ENCODE measurements around the gene ICAM3.

ICAM3 gene

GRCh38 chr19:10289167-10289835 is 50.1 kb downstream of the ICAM3 start:
- H3K79me2 ChIP-seq (ENCODE audit: control insufficient read depth, insufficient read depth, low read length): no peaks in the 10 kb centered on the region
- peaks cover 43% of the 10 kb centered on the region for H3K27me3 ChIP-seq (ENCODE audit: insufficient read depth, low read length, poor library complexity)
- H2BK5ac ChIP-seq (ENCODE audit: low read length): no peak overlapping the region
- WGBS (ENCODE audit: extremely low coverage, insufficient coverage, low lambda C conversion rate): no CpG with 5 or more reads among the region's 50 CpGs
- H3K9ac ChIP-seq (ENCODE audit: low read length): no peak overlapping the region
- H2BK120ac ChIP-seq (ENCODE audit: low read depth, low read length): no peak overlapping the region
- no peak overlapping the region for H3K23ac ChIP-seq (ENCODE audit: low read length)
- no peak overlapping the region for H3K4ac ChIP-seq (ENCODE audit: low read depth, low read length)
- H3K4me2 ChIP-seq (ENCODE audit: low read length): peak overlapping the region; percentile 80
- H3K56ac ChIP-seq (ENCODE audit: low read length): peak overlapping the region; percentile 81
- H3K4me1 ChIP-seq (ENCODE audit: control insufficient read depth, low read depth, low read length): peaks cover 5% of the 10 kb centered on the region
- no peak overlapping the region for H3K27ac ChIP-seq (ENCODE audit: low read depth, low read length)
- no peak overlapping the region for H4K8ac ChIP-seq (ENCODE audit: low read depth, low read length)
- H3K36me3 ChIP-seq (ENCODE audit: control insufficient read depth, insufficient read depth, low read length): no peaks in the 10 kb centered on the region
- no peak overlapping the region for H2AK5ac ChIP-seq (ENCODE audit: low read length)
- no peak overlapping the region for H4K5ac ChIP-seq (ENCODE audit: low read length)
- H3K18ac ChIP-seq (ENCODE audit: low read length): no peak overlapping the region
- H3K79me1 ChIP-seq (ENCODE audit: low read length): no peaks in the 10 kb centered on the region
- no peak overlapping the region for H2BK15ac ChIP-seq (replicated peaks; ENCODE audit: low read depth)
- DNase-seq: peak; percentile 58
- H3K4me3 ChIP-seq (ENCODE audit: low read length): peak overlapping the region; percentile 7

GRCh38 chr19:10288662-10289166 is 50.7 kb downstream of the ICAM3 start:
- peak overlapping the region; percentile 81 for H3K56ac ChIP-seq (ENCODE audit: low read length)
- H3K79me1 ChIP-seq (ENCODE audit: low read length): no peaks in the 10 kb centered on the region
- H4K5ac ChIP-seq (ENCODE audit: low read length): no peak overlapping the region
- peaks cover 5% of the 10 kb centered on the region for H3K4me1 ChIP-seq (ENCODE audit: control insufficient read depth, low read depth, low read length)
- no peak overlapping the region for H4K8ac ChIP-seq (ENCODE audit: low read depth, low read length)
- H2BK15ac ChIP-seq (replicated peaks; ENCODE audit: low read depth): no peak overlapping the region
- H3K18ac ChIP-seq (ENCODE audit: low read length): no peak overlapping the region
- no peaks in the 10 kb centered on the region for H3K79me2 ChIP-seq (ENCODE audit: control insufficient read depth, insufficient read depth, low read length)
- no peak overlapping the region for H3K4ac ChIP-seq (ENCODE audit: low read depth, low read length)
- peak overlapping the region; percentile 42 for H3K9ac ChIP-seq (ENCODE audit: low read length)
- H3K23ac ChIP-seq (ENCODE audit: low read length): no peak overlapping the region
- no peak overlapping the region for H2AK5ac ChIP-seq (ENCODE audit: low read length)
- no peak overlapping the region for H3K4me3 ChIP-seq (ENCODE audit: low read length)
- peaks cover 38% of the 10 kb centered on the region for H3K27me3 ChIP-seq (ENCODE audit: insufficient read depth, low read length, poor library complexity)
- H2BK5ac ChIP-seq (ENCODE audit: low read length): no peak overlapping the region
- no peak overlapping the region for H3K27ac ChIP-seq (ENCODE audit: low read depth, low read length)
- H3K36me3 ChIP-seq (ENCODE audit: control insufficient read depth, insufficient read depth, low read length): no peaks in the 10 kb centered on the region
- WGBS (ENCODE audit: extremely low coverage, insufficient coverage, low lambda C conversion rate): no CpG with 5 or more reads among the region's 23 CpGs
- H2BK120ac ChIP-seq (ENCODE audit: low read depth, low read length): no peak overlapping the region
- peak; percentile 67 for DNase-seq
- peak overlapping the region; percentile 80 for H3K4me2 ChIP-seq (ENCODE audit: low read length)

GRCh38 chr19:10286803-10287737 is 52.4 kb downstream of the ICAM3 start, which contains the start of gene ICAM4:
Gene ICAM4 (plus strand): TSS chr19:10286955. CDS start chr19:10287013, 58 bp downstream.
- Histone ChIP-seq H3K79me1 (ENCODE audit: low read length) (no peaks in the 10 kb centered on the region), H3K27ac (ENCODE audit: low read depth, low read length) (no peak within 1 kb of the TSS), H3K36me3 (ENCODE audit: control insufficient read depth, insufficient read depth, low read length) (no peaks in the 10 kb centered on the region), H3K18ac (ENCODE audit: low read length) (no peak within 1 kb of the TSS), H3K27me3 (ENCODE audit: insufficient read depth, low read length, poor library complexity) (peaks cover 31% of the 10 kb centered on the region), H3K56ac (ENCODE audit: low read length) (peak within 1 kb of the TSS; percentile 83), H3K4me3 (ENCODE audit: low read length) (no peak within 1 kb of the TSS), H2BK15ac (replicated peaks; ENCODE audit: low read depth) (no peak within 1 kb of the TSS), H3K79me2 (ENCODE audit: control insufficient read depth, insufficient read depth, low read length) (no peaks in the 10 kb centered on the region), H3K4ac (ENCODE audit: low read depth, low read length) (no peak within 1 kb of the TSS), H2AK5ac (ENCODE audit: low read length) (no peak within 1 kb of the TSS), H3K4me1 (ENCODE audit: control insufficient read depth, low read depth, low read length) (peaks cover 5% of the 10 kb centered on the region), H2BK120ac (ENCODE audit: low read depth, low read length) (no peak within 1 kb of the TSS), H3K23ac (ENCODE audit: low read length) (no peak within 1 kb of the TSS), H2BK5ac (ENCODE audit: low read length) (no peak within 1 kb of the TSS), H3K9ac (ENCODE audit: low read length) (peak within 1 kb of the TSS; percentile 55), H4K5ac (ENCODE audit: low read length) (no peak within 1 kb of the TSS), H4K8ac (ENCODE audit: low read depth, low read length) (no peak within 1 kb of the TSS), H3K4me2 (ENCODE audit: low read length) (peak within 1 kb of the TSS; percentile 75)
- peak; percentile 68 for DNase-seq
- WGBS (ENCODE audit: extremely low coverage, insufficient coverage, low lambda C conversion rate): no CpG with 5 or more reads among the region's 59 CpGs

- Histone ChIP-seq H2BK120ac (ENCODE audit: low read depth, low read length) (no peak overlapping the region), H3K9ac (ENCODE audit: low read length) (no peak overlapping the region), H4K8ac (ENCODE audit: low read depth, low read length) (no peak overlapping the region), H3K27me3 (ENCODE audit: insufficient read depth, low read length, poor library complexity) (peaks cover 15% of the 10 kb centered on the region), H2BK15ac (replicated peaks; ENCODE audit: low read depth) (no peak overlapping the region), H2AK5ac (ENCODE audit: low read length) (no peak overlapping the region), H3K36me3 (ENCODE audit: control insufficient read depth, insufficient read depth, low read length) (no peaks in the 10 kb centered on the region), H3K18ac (ENCODE audit: low read length) (no peak overlapping the region), H3K4me3 (ENCODE audit: low read length) (no peak overlapping the region), H2BK5ac (ENCODE audit: low read length) (no peak overlapping the region), H3K4me2 (ENCODE audit: low read length) (no peak overlapping the region), H3K56ac (ENCODE audit: low read length) (no peak overlapping the region), H3K79me1 (ENCODE audit: low read length) (no peaks in the 10 kb centered on the region), H3K4ac (ENCODE audit: low read depth, low read length) (no peak overlapping the region), H3K4me1 (ENCODE audit: control insufficient read depth, low read depth, low read length) (peaks cover 2% of the 10 kb centered on the region), H3K27ac (ENCODE audit: low read depth, low read length) (no peak overlapping the region), H4K5ac (ENCODE audit: low read length) (no peak overlapping the region), H3K23ac (ENCODE audit: low read length) (no peak overlapping the region), H3K79me2 (ENCODE audit: control insufficient read depth, insufficient read depth, low read length) (no peaks in the 10 kb centered on the region)
- no peak for DNase-seq
- no CpG with 5 or more reads among the region's 4 CpGs for WGBS (ENCODE audit: extremely low coverage, insufficient coverage, low lambda C conversion rate)
Measured at GRCh38 chr19:10285393-10285792, 54.0 kb downstream of the ICAM3 start.

GRCh38 chr19:10284960-10285278 is 54.5 kb downstream of the ICAM3 start:
- no CpG with 5 or more reads among the region's 13 CpGs for WGBS (ENCODE audit: extremely low coverage, insufficient coverage, low lambda C conversion rate)
- no peak overlapping the region for H2BK120ac ChIP-seq (ENCODE audit: low read depth, low read length)
- H3K4ac ChIP-seq (ENCODE audit: low read depth, low read length): no peak overlapping the region
- no peaks in the 10 kb centered on the region for H3K4me1 ChIP-seq (ENCODE audit: control insufficient read depth, low read depth, low read length)
- no peak overlapping the region for H2BK5ac ChIP-seq (ENCODE audit: low read length)
- no peak overlapping the region for H4K5ac ChIP-seq (ENCODE audit: low read length)
- H3K4me3 ChIP-seq (ENCODE audit: low read length): no peak overlapping the region
- no peak overlapping the region for H4K8ac ChIP-seq (ENCODE audit: low read depth, low read length)
- DNase-seq: no peak
- no peaks in the 10 kb centered on the region for H3K79me1 ChIP-seq (ENCODE audit: low read length)
- H3K4me2 ChIP-seq (ENCODE audit: low read length): no peak overlapping the region
- H3K56ac ChIP-seq (ENCODE audit: low read length): no peak overlapping the region
- no peak overlapping the region for H3K23ac ChIP-seq (ENCODE audit: low read length)
- H2BK15ac ChIP-seq (replicated peaks; ENCODE audit: low read depth): no peak overlapping the region
- no peak overlapping the region for H3K27ac ChIP-seq (ENCODE audit: low read depth, low read length)
- peaks cover 10% of the 10 kb centered on the region for H3K27me3 ChIP-seq (ENCODE audit: insufficient read depth, low read length, poor library complexity)
- no peak overlapping the region for H2AK5ac ChIP-seq (ENCODE audit: low read length)
- no peaks in the 10 kb centered on the region for H3K36me3 ChIP-seq (ENCODE audit: control insufficient read depth, insufficient read depth, low read length)
- no peak overlapping the region for H3K9ac ChIP-seq (ENCODE audit: low read length)
- H3K79me2 ChIP-seq (ENCODE audit: control insufficient read depth, insufficient read depth, low read length): no peaks in the 10 kb centered on the region
- no peak overlapping the region for H3K18ac ChIP-seq (ENCODE audit: low read length)

Data from mesendoderm (in vitro differentiated cells).